PC-3 (cell line): ENCODE data around the gene FCRLB. TPM values are rescaled to one million over a fixed set of nuclear protein-coding genes. Genes with fewer than 3 reads are reported as not detected.

Source experiments
- ATAC-seq: fragments of 200-7000 bp; cut with Tn5 transposase; 2 replicates; pipeline ENCODE4 v1.9.1; 2020; ENCODE audit warnings: mild to moderate bottlenecking, moderate library complexity
- BruUV-seq: library from RNA; stranded (reverse); fragments of 400-500 nt; replicated peaks from 2 replicates; lab custom pipeline; 2021; lab: Mats Ljungman, UMichigan
- CTCF ChIA-PET: fragments of 300-600 bp; sonication (Branson Sonifier 250); formaldehyde crosslinking; loops from one replicate; lab custom pipeline; 2022; ENCODE audit warnings: antibody characterized with exemption; lab: Charles Lee
- POLR2A ChIA-PET: fragments of 300-600 bp; sonication (Branson Sonifier 250); formaldehyde crosslinking; loops from one replicate; lab custom pipeline; 2022; ENCODE audit warnings: antibody characterized with exemption; ENCODE audit not compliant: unreplicated experiment; lab: Charles Lee
- DNase-seq: peaks from one replicate; pipeline ENCODE4 v3.0.0-alpha.2; 2015
- H2AFZ ChIP-seq: fragments of 300-600 bp; sonication (generic); 2 replicates; pipeline ENCODE4 v1.6.0; 2016; ENCODE audit warnings: antibody characterized with exemption, low read length
- H3F3A ChIP-seq: fragments of 300-600 bp; sonication (generic); one replicate; pipeline ENCODE4 v1.6.0; 2017; ENCODE audit warnings: antibody characterized with exemption, low read length, control low read depth, mild to moderate bottlenecking; ENCODE audit not compliant: unreplicated experiment
- H3K27ac ChIP-seq: fragments of 300-600 bp; sonication (generic); 2 replicates; pipeline ENCODE4 v1.5.1; 2016; ENCODE audit warnings: mild to moderate bottlenecking, low read length
- H3K27me3 ChIP-seq: fragments of 300-600 bp; sonication (generic); 2 replicates; pipeline ENCODE4 v1.6.1; 2016; ENCODE audit warnings: low read length, mixed read lengths
- H3K36me3 ChIP-seq: fragments of 300-600 bp; sonication (generic); 2 replicates; pipeline ENCODE4 v1.6.1; 2016; ENCODE audit warnings: low read depth, mixed run types, low read length, mixed read lengths
- H3K4me1 ChIP-seq: fragments of 300-600 bp; sonication (generic); 2 replicates; pipeline ENCODE4 v1.5.1; 2016; ENCODE audit warnings: low read length; ENCODE audit not compliant: insufficient read depth
- H3K4me2 ChIP-seq: fragments of 300-600 bp; sonication (generic); 2 replicates; pipeline ENCODE4 v1.6.0; 2016; ENCODE audit warnings: low read length
- H3K4me3 ChIP-seq: fragments of 300-600 bp; sonication (generic); 2 replicates; pipeline ENCODE4 v1.5.1; 2016; ENCODE audit warnings: mild to moderate bottlenecking, low read length, mixed read lengths
- H3K79me2 ChIP-seq: fragments of 300-600 bp; sonication (generic); 2 replicates; pipeline ENCODE4 v1.6.1; 2017; ENCODE audit warnings: low read length, mixed read lengths
- H3K9ac ChIP-seq: fragments of 300-600 bp; sonication (generic); 2 replicates; pipeline ENCODE4 v1.6.0; 2016; ENCODE audit warnings: mild to moderate bottlenecking, low read length
- H3K9me2 ChIP-seq: fragments of 300-600 bp; sonication (generic); replicated peaks from 2 replicates; pipeline ENCODE4 v1.6.1; 2016; ENCODE audit warnings: mixed run types, low read length, mixed read lengths
- H3K9me3 ChIP-seq: fragments of 300-600 bp; sonication (generic); 2 replicates; pipeline ENCODE4 v1.6.1; 2016; ENCODE audit warnings: low read length, mixed read lengths
- H4K20me1 ChIP-seq: fragments of 300-600 bp; sonication (generic); 2 replicates; pipeline ENCODE4 v1.6.1; 2016; ENCODE audit warnings: low read length, mixed read lengths
- EZH2 ChIP-seq: fragments of 300-600 bp; sonication (generic); IDR thresholded peaks from one replicate; pipeline ENCODE4 v1.6.1; 2017; ENCODE audit warnings: antibody characterized with exemption, mild to moderate bottlenecking, low read length; ENCODE audit not compliant: unreplicated experiment
- EZH2phosphoT487 ChIP-seq: fragments of 300-600 bp; sonication (generic); IDR thresholded peaks from 2 replicates; pipeline ENCODE4 v1.6.1; 2018; ENCODE audit warnings: mild to moderate bottlenecking, antibody characterized with exemption, low read length, borderline replicate concordance
- intact Hi-C: fragments of 100-400 bp; cut with micrococcal nuclease; formaldehyde crosslinking; loops from 2 replicates; pipeline ENCODE4 v1.9.0; 2023
- total RNA-seq: library from RNA; depleted of rRNA; stranded (reverse); fragments of >200 nt; gene quantifications from 2 replicates; pipeline ENCODE4 v1.2.3, GENCODE V29; 2014
- TF ChIP-seq, protein P1 (sequence below): fragments of 300-600 bp; sonication (generic); conservative IDR thresholded peaks from 2 replicates; pipeline ENCODE4 v1.5.1; 2017; ENCODE audit warnings: antibody characterized with exemption, low read depth, mild to moderate bottlenecking, low read length

FCRLB gene
- total RNA-seq, 1 experiment from 2014 or later = 12.7 TPM

DNA sequence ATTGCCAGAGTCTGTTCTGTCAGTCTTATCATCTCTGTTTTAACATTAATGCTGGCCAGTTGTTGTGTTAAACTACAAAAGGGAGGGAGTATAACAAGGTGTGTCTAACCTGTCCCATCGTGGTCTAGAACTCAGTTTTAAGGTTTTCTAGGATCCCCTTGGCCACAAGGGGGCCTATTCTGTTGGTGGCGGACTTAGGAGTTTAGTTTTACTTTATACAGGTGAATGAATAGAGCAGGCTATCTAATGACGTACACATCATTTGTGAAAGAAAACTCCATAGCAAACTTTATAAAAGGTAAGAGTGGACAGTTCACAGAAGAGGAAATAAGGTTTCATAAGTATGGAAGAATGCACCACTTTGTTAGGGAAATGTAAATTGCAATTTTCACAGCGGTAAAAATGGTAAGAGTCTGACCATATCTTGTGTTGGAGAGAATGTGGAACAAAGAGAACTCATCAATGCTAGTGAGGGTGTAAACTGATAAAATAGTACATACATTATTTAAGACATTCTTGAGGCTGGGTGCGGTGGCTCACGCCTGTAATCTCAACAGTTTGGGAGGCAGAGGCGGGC, 42.3 kb downstream of the FCRLB start:
- no peak for TF ChIP-seq EZH2phosphoT487
- TF ChIP-seq, protein P1, sequence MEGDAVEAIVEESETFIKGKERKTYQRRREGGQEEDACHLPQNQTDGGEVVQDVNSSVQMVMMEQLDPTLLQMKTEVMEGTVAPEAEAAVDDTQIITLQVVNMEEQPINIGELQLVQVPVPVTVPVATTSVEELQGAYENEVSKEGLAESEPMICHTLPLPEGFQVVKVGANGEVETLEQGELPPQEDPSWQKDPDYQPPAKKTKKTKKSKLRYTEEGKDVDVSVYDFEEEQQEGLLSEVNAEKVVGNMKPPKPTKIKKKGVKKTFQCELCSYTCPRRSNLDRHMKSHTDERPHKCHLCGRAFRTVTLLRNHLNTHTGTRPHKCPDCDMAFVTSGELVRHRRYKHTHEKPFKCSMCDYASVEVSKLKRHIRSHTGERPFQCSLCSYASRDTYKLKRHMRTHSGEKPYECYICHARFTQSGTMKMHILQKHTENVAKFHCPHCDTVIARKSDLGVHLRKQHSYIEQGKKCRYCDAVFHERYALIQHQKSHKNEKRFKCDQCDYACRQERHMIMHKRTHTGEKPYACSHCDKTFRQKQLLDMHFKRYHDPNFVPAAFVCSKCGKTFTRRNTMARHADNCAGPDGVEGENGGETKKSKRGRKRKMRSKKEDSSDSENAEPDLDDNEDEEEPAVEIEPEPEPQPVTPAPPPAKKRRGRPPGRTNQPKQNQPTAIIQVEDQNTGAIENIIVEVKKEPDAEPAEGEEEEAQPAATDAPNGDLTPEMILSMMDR = peak; percentile 92
- POLR2A ChIA-PET = no interaction called here
- H3K4me1 ChIP-seq = peaks cover 18% of the 10 kb centered on the region
- H3K9ac ChIP-seq = no peak overlapping the region
- H3K27ac ChIP-seq = no peak overlapping the region
- CTCF ChIA-PET = no interaction called here
- peaks cover 26% of the 10 kb centered on the region for H3K79me2 ChIP-seq
- peaks cover 2% of the 10 kb centered on the region; the same call in 1 of the 2 replicates for H3K36me3 ChIP-seq
- H3K4me2 ChIP-seq = no peak overlapping the region
- no peaks in the 10 kb centered on the region for H4K20me1 ChIP-seq
- no peaks in the 10 kb centered on the region for H3K9me2 ChIP-seq
- intact Hi-C loops = loop anchor here (1.0 to 10.0 kb wide), 2 partner anchors 274 to 631 kb away; no protein-coding TSS in a partner anchor
- H3K27me3 ChIP-seq = no peaks in the 10 kb centered on the region
- no peak overlapping the region for H3K4me3 ChIP-seq
- BruUV-seq = no TSS peak
- peaks cover 3% of the 10 kb centered on the region for H3F3A ChIP-seq
- no peaks in the 10 kb centered on the region for H3K9me3 ChIP-seq
- DNase-seq (peak; percentile 81), ATAC-seq (0 out of 2 replicates have a peak, but pooled peaks have one; percentile 15)
- H2AFZ ChIP-seq = no peak overlapping the region

DNA sequence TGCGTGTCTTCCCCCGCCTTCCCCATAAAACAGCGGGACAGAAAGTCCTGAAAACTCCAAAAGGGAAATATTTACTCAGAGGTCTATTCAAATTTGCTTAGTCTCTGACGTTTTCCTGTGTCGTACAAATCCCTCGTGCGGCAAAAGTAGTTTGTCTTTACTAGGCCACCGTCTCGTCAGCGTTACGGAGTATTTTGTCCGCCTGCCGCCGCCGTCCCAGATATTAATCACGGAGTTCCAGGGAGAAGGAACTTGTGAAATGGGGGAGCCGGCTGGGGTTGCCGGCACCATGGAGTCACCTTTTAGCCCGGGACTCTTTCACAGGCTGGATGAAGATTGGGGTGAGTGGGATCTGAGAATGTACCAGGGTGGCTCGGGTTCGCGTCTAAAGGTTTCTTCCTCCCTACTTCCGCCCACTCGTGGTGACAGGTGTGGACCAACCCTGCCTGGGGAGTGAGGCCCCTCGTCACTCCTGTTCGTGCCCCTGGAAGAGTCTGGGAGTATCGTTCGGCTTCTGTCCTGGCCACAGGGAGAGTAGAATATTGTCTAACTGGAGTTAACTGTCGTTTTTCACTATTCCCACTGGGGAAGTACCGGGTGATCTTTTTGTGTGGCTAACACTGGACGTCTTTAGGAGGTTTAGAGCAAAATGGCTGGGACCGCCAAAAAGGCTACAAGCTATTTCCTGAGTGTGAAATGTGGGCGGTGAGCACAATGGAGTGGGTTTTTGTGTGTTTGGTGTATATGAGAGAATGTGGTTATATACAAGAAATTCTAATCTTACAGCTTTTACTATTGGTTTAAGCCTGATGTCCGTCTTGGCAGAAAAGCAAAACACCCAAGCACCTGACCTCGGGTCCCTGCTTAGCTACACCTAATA, 45.0 kb downstream of the FCRLB start, which contains the start of gene ATF6:
ATF6 (plus strand) TSS at position 219 of the 880 bp plus-strand sequence; CDS start at position 260, 41 bp downstream.
- TF ChIP-seq, protein P1 = no peak
- TF ChIP-seq EZH2 = no peak
- no peak for TF ChIP-seq EZH2phosphoT487
- Histone ChIP-seq H3K9me2 (no peaks in the 10 kb centered on the region), H3K4me2 (peak within 1 kb of the TSS; percentile 91), H3K36me3 (no peaks in the 10 kb centered on the region), H3F3A (peaks cover 3% of the 10 kb centered on the region), H3K79me2 (peaks cover 53% of the 10 kb centered on the region), H3K9ac (peak within 1 kb of the TSS; percentile 90), H2AFZ (peak within 1 kb of the TSS; percentile 74), H4K20me1 (no peaks in the 10 kb centered on the region), H3K27ac (peak within 1 kb of the TSS; percentile 67), H3K9me3 (no peaks in the 10 kb centered on the region), H3K4me3 (peak within 1 kb of the TSS; percentile 88), H3K27me3 (no peaks in the 10 kb centered on the region), H3K4me1 (peaks cover 26% of the 10 kb centered on the region)
- BruUV-seq = TSS peak; percentile 71
- ChIA-PET POLR2A (no interaction called here), CTCF (no interaction called here)
- intact Hi-C loops = loop anchor here (1.0 to 10.0 kb wide), 2 partner anchors 16 to 628 kb away; no protein-coding TSS in a partner anchor
- peak; percentile 66 for ATAC-seq
- DNase-seq = peak; percentile 96
